ENCODE measurements around the gene SLC6A12.
A peak's percentile ranks its signal among the peaks of the same experiment; 100 is the strongest.

The SLC6A12 gene

GRCh38 chr12:171743-172676, 41.9 kb downstream of the SLC6A12 start (continued):
- TF ChIP-seq ZNF777 (tag by site-specific recombination; IDR thresholded peaks at IDR 0.05; ENCODE audit: borderline replicate concordance) (no peak), SCRT1 (tag by site-specific recombination; IDR thresholded peaks at IDR 0.05; ENCODE audit: borderline replicate concordance) (no peak), TRIM28 (IDR thresholded peaks at IDR 0.05; ENCODE audit: borderline replicate concordance, low read length) (no peak), ZNF449 (tag by site-specific recombination; IDR thresholded peaks at IDR 0.05) (no peak), ZNF19 (tag by site-specific recombination; IDR thresholded peaks at IDR 0.05; ENCODE audit: low read depth) (no peak), ZNF76 (tag by site-specific recombination; IDR thresholded peaks at IDR 0.05; ENCODE audit: borderline replicate concordance, low read depth) (no peak), ZIC2 (tag by site-specific recombination; IDR thresholded peaks at IDR 0.05) (peak; percentile 80), ZNF610 (tag by site-specific recombination; IDR thresholded peaks at IDR 0.05; ENCODE audit: borderline replicate concordance) (no peak), BCL11B (tag by site-specific recombination; IDR thresholded peaks at IDR 0.05; ENCODE audit: low read depth) (no peak), ZBTB8A (tag by site-specific recombination; IDR thresholded peaks at IDR 0.05) (no peak), ZFHX2 (tag by site-specific recombination; conservative IDR thresholded peaks at IDR 0.05) (peak; percentile 90), ZNF274 (IDR thresholded peaks at IDR 0.05; ENCODE audit: low read length) (no peak), ZNF274 (tag by site-specific recombination; IDR thresholded peaks at IDR 0.05; ENCODE audit: borderline replicate concordance) (no peak), ZNF10 (tag by site-specific recombination; IDR thresholded peaks at IDR 0.05) (no peak), YY1 (tag by site-specific recombination; IDR thresholded peaks at IDR 0.05) (no peak), KLF17 (tag by site-specific recombination; IDR thresholded peaks at IDR 0.05) (peak; percentile 61), ZBTB17 (tag by site-specific recombination; IDR thresholded peaks at IDR 0.05) (no peak), SP3 (tag by site-specific recombination; IDR thresholded peaks at IDR 0.05) (no peak), ZNF280C (tag by site-specific recombination; IDR thresholded peaks at IDR 0.05) (no peak), ZNF174 (tag by site-specific recombination; IDR thresholded peaks at IDR 0.05) (no peak), ZNF677 (tag by site-specific recombination; IDR thresholded peaks at IDR 0.05) (no peak), KLF1 (tag by site-specific recombination; IDR thresholded peaks at IDR 0.05) (peak; percentile 93), ZNF776 (tag by site-specific recombination; IDR thresholded peaks at IDR 0.05; ENCODE audit: borderline replicate concordance) (no peak), ZXDB (tag by site-specific recombination; IDR thresholded peaks at IDR 0.05) (no peak), EGR2 (tag by site-specific recombination; IDR thresholded peaks at IDR 0.05; ENCODE audit: low read depth) (peak; percentile 87), ZNF571 (tag by site-specific recombination; IDR thresholded peaks at IDR 0.05) (no peak), ZNF837 (tag by site-specific recombination; IDR thresholded peaks at IDR 0.05) (no peak), YY2 (tag by site-specific recombination; IDR thresholded peaks at IDR 0.05) (no peak), ZSCAN4 (tag by site-specific recombination; IDR thresholded peaks at IDR 0.05) (no peak), ZFP69B (tag by site-specific recombination; IDR thresholded peaks at IDR 0.05) (no peak), ZNF596 (tag by site-specific recombination; IDR thresholded peaks at IDR 0.05) (no peak), GLIS2 (tag by site-specific recombination; IDR thresholded peaks at IDR 0.05) (peak; percentile 46), ZNF600 (tag by site-specific recombination; IDR thresholded peaks at IDR 0.05) (peak; percentile 45; the same call in 1 of the 2 replicates), ZNF426 (tag by site-specific recombination; IDR thresholded peaks at IDR 0.05) (no peak), ZNF843 (tag by site-specific recombination; IDR thresholded peaks at IDR 0.05) (no peak), GFI1B (tag by site-specific recombination; IDR thresholded peaks at IDR 0.05) (no peak), FEZF1 (tag by site-specific recombination; IDR thresholded peaks at IDR 0.05) (no peak)
